Trophoblast cell (in vitro differentiated cells and primary cell): ENCODE results near the gene DLX6. TPM values are rescaled to one million over a fixed set of nuclear protein-coding genes. Genes with fewer than 3 reads are reported as not detected.

ENCODE experiments used
- DNase-seq, 2 donors: peaks; one replicate each; pipeline ENCODE4 v3.0.0-alpha.2; 2016
- H2AFZ ChIP-seq: 2 replicates; pipeline ENCODE4 v1.6.1; 2013; ENCODE audit warnings: low read length, moderate library complexity, mild to moderate bottlenecking; ENCODE audit not compliant: insufficient read depth, poor library complexity
- H2AK5ac ChIP-seq: 2 replicates; pipeline ENCODE4 v1.6.1; 2013; ENCODE audit warnings: mild to moderate bottlenecking, low read length
- H2BK120ac ChIP-seq: 2 replicates; pipeline ENCODE4 v1.6.1; 2013; ENCODE audit warnings: low read length, mild to moderate bottlenecking, moderate library complexity; ENCODE audit not compliant: insufficient read depth, poor library complexity
- H2BK12ac ChIP-seq: 2 replicates; pipeline ENCODE4 v1.6.1; 2013; ENCODE audit warnings: mild to moderate bottlenecking, low read length, moderate library complexity
- H2BK5ac ChIP-seq: 2 replicates; pipeline ENCODE4 v1.6.1; 2013; ENCODE audit warnings: low read length, low read depth, moderate library complexity, mild to moderate bottlenecking; ENCODE audit not compliant: poor library complexity
- H3K14ac ChIP-seq: 2 replicates; pipeline ENCODE4 v1.6.1; 2013; ENCODE audit warnings: mild to moderate bottlenecking, low read length
- H3K18ac ChIP-seq: 2 replicates; pipeline ENCODE4 v1.6.1; 2013; ENCODE audit warnings: mild to moderate bottlenecking, low read length
- H3K23ac ChIP-seq: 2 replicates; pipeline ENCODE4 v1.6.1; 2013; ENCODE audit warnings: low read length
- H3K27ac ChIP-seq: 2 replicates; pipeline ENCODE4 v1.5.1; 2013; ENCODE audit warnings: low read depth, mild to moderate bottlenecking, inconsistent platforms, low read length, moderate library complexity
- H3K27me3 ChIP-seq: 2 replicates; pipeline ENCODE4 v1.6.1; 2013; ENCODE audit warnings: inconsistent platforms, mild to moderate bottlenecking, low read length, moderate library complexity; ENCODE audit not compliant: insufficient read depth
- H3K36me3 ChIP-seq, 2 experiments: 1 replicate in 1 of 2; 2 replicates in 1 of 2; pipeline ENCODE4 v1.6.1; 2013; ENCODE audit warnings: low read length in 2 of 2, mild to moderate bottlenecking in 2 of 2, moderate library complexity in 1 of 2; ENCODE audit not compliant: insufficient read depth in 2 of 2, control insufficient read depth in 1 of 2
- H3K4ac ChIP-seq: 2 replicates; pipeline ENCODE4 v1.6.1; 2013; ENCODE audit warnings: low read depth, mild to moderate bottlenecking, low read length, moderate library complexity
- H3K4me1 ChIP-seq, 2 experiments: 1 replicate in 1 of 2; 2 replicates in 1 of 2; pipeline ENCODE4 v1.6.1; 2013; ENCODE audit warnings: low read length in 2 of 2, mild to moderate bottlenecking in 2 of 2, moderate library complexity in 1 of 2; ENCODE audit not compliant: insufficient read depth in 2 of 2, control insufficient read depth in 1 of 2
- H3K4me2 ChIP-seq: 2 replicates; pipeline ENCODE4 v1.6.1; 2013; ENCODE audit warnings: inconsistent platforms, mild to moderate bottlenecking, low read length, moderate library complexity
- H3K4me3 ChIP-seq: 2 replicates; pipeline ENCODE4 v1.5.1; 2013; ENCODE audit warnings: mild to moderate bottlenecking, low read depth, low read length, inconsistent platforms
- H3K79me1 ChIP-seq: one replicate; pipeline ENCODE4 v1.6.1; 2013; ENCODE audit warnings: low read length
- H3K79me2 ChIP-seq: 2 replicates; pipeline ENCODE4 v1.6.1; 2013; ENCODE audit warnings: low read length, mild to moderate bottlenecking; ENCODE audit not compliant: control insufficient read depth, insufficient read depth, poor library complexity
- H3K9ac ChIP-seq: 2 replicates; pipeline ENCODE4 v1.6.1; 2013; ENCODE audit warnings: mild to moderate bottlenecking, low read length
- H3K9me3 ChIP-seq: 2 replicates; pipeline ENCODE4 v1.6.1; 2013; ENCODE audit warnings: low read depth, mild to moderate bottlenecking, control low read depth, inconsistent platforms, low read length; ENCODE audit not compliant: insufficient read depth
- H4K12ac ChIP-seq: 2 replicates; pipeline ENCODE4 v1.6.1; 2013; ENCODE audit warnings: low read depth, mild to moderate bottlenecking, low read length, moderate library complexity
- H4K8ac ChIP-seq: 2 replicates; pipeline ENCODE4 v1.6.1; 2013; ENCODE audit warnings: low read depth, mild to moderate bottlenecking, low read length, moderate library complexity
- H4K91ac ChIP-seq: one replicate; pipeline ENCODE4 v1.6.1; 2013; ENCODE audit warnings: low read depth, mild to moderate bottlenecking, low read length, moderate library complexity
- WGBS: extraction: QIAGEN DNeasy Blood & Tissue Kit; methylation state at CpG from one replicate; pipeline ENCODE4 v1.1.7; 2013; ENCODE audit warnings: missing lambda C conversion rate; ENCODE audit not compliant: insufficient read length, insufficient coverage; ENCODE audit errors: extremely low coverage; 5-methylcytosine and 5-hydroxymethylcytosine counted together
- polyA plus RNA-seq: library from polyadenylated mRNA; stranded (reverse); fragments of 200-250 nt; gene quantifications from 2 replicates; pipeline ENCODE4 v1.2.3, GENCODE V29; 2013

The DLX6 gene
- 8.0 and 8.6 TPM in 2 replicates for polyA plus RNA-seq

GRCh38 chr7:97005183-97006054 lies at the start of gene DLX6:
Gene DLX6, plus strand, starts transcription at chr7:97005553. Its CDS starts 425 bp downstream, at chr7:97005978.
- Histone ChIP-seq H4K12ac (no peak within 1 kb of the TSS), H3K18ac (peak within 1 kb of the TSS; percentile 92), H3K79me2 (peaks cover 8% of the 10 kb centered on the region), H3K36me3 (no peaks in the 10 kb centered on the region), H3K79me1 (peaks cover 23% of the 10 kb centered on the region), H3K14ac (peak within 1 kb of the TSS; percentile 98), H2BK12ac (peak within 1 kb of the TSS; percentile 80), H3K27me3 (no peaks in the 10 kb centered on the region), H2BK5ac (peak within 1 kb of the TSS; percentile 83), H3K4me1 (peaks cover 22 to 29% of the 10 kb centered on the region in 2 experiments), H2AK5ac (no peak within 1 kb of the TSS), H3K27ac (peak within 1 kb of the TSS; percentile 83), H4K8ac (peak within 1 kb of the TSS; percentile 81), H4K91ac (peak within 1 kb of the TSS; percentile 83), H3K9ac (no peak within 1 kb of the TSS), H2BK120ac (peak within 1 kb of the TSS; percentile 87), H3K4me2 (peak within 1 kb of the TSS; percentile 81), H2AFZ (peak within 1 kb of the TSS; percentile 94), H3K9me3 (no peaks in the 10 kb centered on the region), H3K4ac (peak within 1 kb of the TSS; percentile 88), H3K23ac (no peak within 1 kb of the TSS), H3K4me3 (peak within 1 kb of the TSS; percentile 75)
- no CpG with 5 or more reads among the region's 44 CpGs for WGBS
- DNase-seq, result peak; percentile 99

GRCh38 chr7:96959135-96959534 lies 46.2 kb upstream of the DLX6 start:
- no peak overlapping the region for H4K91ac ChIP-seq
- H3K9ac ChIP-seq, result no peak overlapping the region
- H3K4me2 ChIP-seq, result no peak overlapping the region
- H3K79me1 ChIP-seq, result no peaks in the 10 kb centered on the region
- H3K18ac ChIP-seq, result no peak overlapping the region
- H3K4me1 ChIP-seq, result no peaks in the 10 kb centered on the region
- H3K27ac ChIP-seq, result no peak overlapping the region
- no peak overlapping the region for H2AK5ac ChIP-seq
- no peaks in the 10 kb centered on the region for H3K9me3 ChIP-seq
- H3K4me3 ChIP-seq, result no peak overlapping the region
- H2BK12ac ChIP-seq, result no peak overlapping the region
- H4K12ac ChIP-seq, result no peak overlapping the region
- no peak overlapping the region for H2BK120ac ChIP-seq
- H3K36me3 ChIP-seq, result no peaks in the 10 kb centered on the region
- H3K79me2 ChIP-seq, result no peaks in the 10 kb centered on the region
- no peak overlapping the region for H2BK5ac ChIP-seq
- no peak overlapping the region for H3K4ac ChIP-seq
- H2AFZ ChIP-seq, result no peak overlapping the region
- no peak for DNase-seq
- no peaks in the 10 kb centered on the region for H3K27me3 ChIP-seq
- no peak overlapping the region for H3K23ac ChIP-seq
- no peak overlapping the region for H4K8ac ChIP-seq
- no peak overlapping the region for H3K14ac ChIP-seq

- no peak overlapping the region for H3K23ac ChIP-seq
- no peak overlapping the region for H4K12ac ChIP-seq
- no peaks in the 10 kb centered on the region for H3K79me2 ChIP-seq
- H3K9ac ChIP-seq, result no peak overlapping the region
- H3K18ac ChIP-seq, result no peak overlapping the region
- DNase-seq, result no peak
- no peaks in the 10 kb centered on the region for H3K4me1 ChIP-seq
- H3K4ac ChIP-seq, result no peak overlapping the region
- H2AFZ ChIP-seq, result no peak overlapping the region
- no peaks in the 10 kb centered on the region for H3K9me3 ChIP-seq
- no CpG with 5 or more reads among the region's 9 CpGs for WGBS
- H2BK120ac ChIP-seq, result no peak overlapping the region
- H4K8ac ChIP-seq, result no peak overlapping the region
- H4K91ac ChIP-seq, result no peak overlapping the region
- H2AK5ac ChIP-seq, result no peak overlapping the region
- no peak overlapping the region for H2BK5ac ChIP-seq
- no peaks in the 10 kb centered on the region for H3K79me1 ChIP-seq
- H3K4me2 ChIP-seq, result no peak overlapping the region
- H2BK12ac ChIP-seq, result no peak overlapping the region
- no peak overlapping the region for H3K27ac ChIP-seq
- H3K4me3 ChIP-seq, result no peak overlapping the region
- no peaks in the 10 kb centered on the region for H3K36me3 ChIP-seq
- H3K27me3 ChIP-seq, result no peaks in the 10 kb centered on the region
- no peak overlapping the region for H3K14ac ChIP-seq
These were observed 43.0 kb upstream of the DLX6 start for GRCh38 chr7:96962221-96962885.

- no peak overlapping the region for H3K4me3 ChIP-seq
- no CpG with 5 or more reads among the region's 2 CpGs for WGBS
- no peak for DNase-seq
These were observed 36.4 kb upstream of the DLX6 start for GRCh38 chr7:96968981-96969380.

More at GRCh38 chr7:96968981-96969380, 36.4 kb upstream of the DLX6 start:
- H3K4me1 ChIP-seq, result no peaks in the 10 kb centered on the region
- no peaks in the 10 kb centered on the region for H3K36me3 ChIP-seq
- H2BK5ac ChIP-seq, result no peak overlapping the region
- no peak overlapping the region for H3K18ac ChIP-seq
- H4K91ac ChIP-seq, result no peak overlapping the region
- H3K27me3 ChIP-seq, result no peaks in the 10 kb centered on the region
- H3K9ac ChIP-seq, result no peak overlapping the region
- H2AFZ ChIP-seq, result no peak overlapping the region
- H3K23ac ChIP-seq, result no peak overlapping the region
- no peak overlapping the region for H3K14ac ChIP-seq
- no peak overlapping the region for H4K12ac ChIP-seq
- H3K27ac ChIP-seq, result no peak overlapping the region
- H2BK12ac ChIP-seq, result no peak overlapping the region
- H3K4ac ChIP-seq, result no peak overlapping the region
- H3K79me2 ChIP-seq, result no peaks in the 10 kb centered on the region
- no peak overlapping the region for H2BK120ac ChIP-seq
- H3K79me1 ChIP-seq, result no peaks in the 10 kb centered on the region
- no peak overlapping the region for H3K4me2 ChIP-seq
- H2AK5ac ChIP-seq, result no peak overlapping the region
- no peaks in the 10 kb centered on the region for H3K9me3 ChIP-seq
- H4K8ac ChIP-seq, result no peak overlapping the region
